Stimulated activated CD8-positive, alpha-beta memory T cell treated with anti-CD3 and anti-CD28 coated beads, Interleukin-15, amount 100 ng/mL, for 1 hour (primary cell): ENCODE measurements around the gene RHOH.

ENCODE experiments used
- DNase-seq: peaks from one replicate; pipeline ENCODE4 v3.0.0-alpha.2; 2020; ENCODE audit warnings: low read depth

RHOH gene

DNA sequence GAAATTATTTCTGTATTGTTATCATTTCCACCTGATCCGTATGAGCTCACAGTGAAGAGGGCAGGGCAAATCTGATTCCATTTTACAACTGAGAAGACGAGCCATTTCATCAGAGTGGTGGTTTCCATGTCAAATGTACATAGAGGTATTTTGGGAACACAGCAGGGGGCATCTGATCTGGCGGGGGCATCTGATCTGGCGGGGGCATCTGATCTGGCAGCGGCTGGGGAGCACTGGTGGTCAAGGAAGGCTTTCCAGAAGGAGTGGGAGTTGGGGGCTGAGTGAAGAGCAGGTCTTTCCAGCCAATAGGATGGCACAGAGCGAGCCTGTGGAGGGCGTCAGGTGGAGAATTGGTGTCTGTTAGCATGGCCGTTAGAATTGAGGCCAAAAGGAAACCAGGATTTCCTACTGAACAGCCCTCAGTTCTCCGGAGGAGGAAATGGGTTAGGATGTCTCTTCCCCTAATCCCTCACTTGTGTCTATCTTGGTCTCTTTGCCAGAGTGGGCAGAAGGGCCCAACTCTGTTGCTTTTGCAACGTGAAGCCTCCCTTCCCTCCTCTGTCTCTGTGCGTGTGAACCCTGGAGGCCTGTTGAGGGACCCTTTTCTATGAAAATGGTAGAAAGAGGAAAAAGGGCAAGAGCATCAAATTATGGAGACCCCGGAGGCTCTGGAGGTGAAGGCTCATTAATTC lies 41.3 kb downstream of the RHOH start:
- no peak for DNase-seq

DNA sequence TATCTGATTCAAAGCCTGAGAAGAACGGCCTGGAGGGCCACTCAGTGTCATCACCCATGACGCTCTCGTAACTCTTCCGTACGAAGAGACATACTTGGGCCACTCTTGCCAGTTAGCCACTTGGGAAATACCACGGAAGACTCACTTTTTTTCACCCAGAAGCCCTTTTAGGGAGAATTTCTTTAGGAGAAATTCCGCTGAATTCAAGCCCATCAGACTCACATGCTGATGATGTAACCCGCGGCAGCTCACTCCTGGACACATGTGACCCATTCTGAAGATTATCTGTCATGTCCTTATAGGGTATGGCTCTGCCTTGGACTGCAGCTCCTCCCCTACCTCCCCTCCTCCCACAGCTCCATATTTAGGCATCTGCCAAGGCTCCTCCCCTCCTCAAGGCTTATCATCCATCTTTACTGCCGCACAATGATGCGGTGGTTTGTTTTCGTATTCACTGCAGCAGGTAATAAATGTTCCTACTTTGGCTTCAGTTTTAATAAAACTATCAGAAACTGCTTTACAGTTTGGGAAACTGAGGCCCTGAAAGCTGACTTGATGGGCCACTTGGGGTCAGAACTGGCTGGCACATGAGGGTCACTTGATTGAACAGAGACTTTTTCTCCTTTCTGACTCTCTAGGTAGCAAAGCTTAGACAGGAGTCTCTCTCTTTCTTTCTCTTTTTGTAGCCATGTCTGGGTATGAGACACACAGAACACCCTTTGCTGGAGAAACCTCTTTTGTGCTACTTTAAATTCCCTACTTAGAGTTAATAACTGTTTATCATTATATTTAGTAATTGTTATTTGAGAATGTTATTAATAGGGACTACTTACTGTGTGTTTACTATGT lies 42.1 kb downstream of the RHOH start:
- peak; percentile 59 for DNase-seq

DNA sequence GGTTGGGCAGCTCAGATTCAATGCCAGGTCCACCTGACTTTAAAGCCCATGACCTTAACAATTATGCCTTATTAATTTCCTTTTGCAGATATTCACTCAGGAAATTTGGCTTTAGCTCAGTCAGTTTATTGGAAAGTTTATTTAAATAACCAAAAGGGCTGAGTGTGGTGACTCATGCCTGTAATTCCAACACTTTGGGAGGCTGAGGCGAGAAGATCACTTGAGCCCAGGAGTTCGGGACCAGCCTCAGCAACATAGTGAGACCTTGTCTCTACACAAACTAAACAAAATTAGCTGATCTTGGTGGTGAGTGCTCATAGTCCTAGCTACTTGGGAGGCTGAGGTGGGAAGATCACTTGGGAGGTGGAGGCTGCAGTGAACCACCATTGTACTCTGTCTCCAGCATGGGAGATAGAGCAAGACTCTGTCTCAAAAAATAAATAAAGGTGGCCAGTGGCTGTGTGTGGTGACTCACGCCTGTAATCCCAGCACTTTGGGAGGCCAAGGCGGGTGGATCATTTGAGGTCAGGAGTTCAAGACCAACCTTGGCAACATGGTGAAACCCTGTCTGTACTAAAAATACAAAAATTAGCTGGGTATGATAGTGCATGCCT lies 43.3 kb downstream of the RHOH start:
- no peak for DNase-seq

DNA sequence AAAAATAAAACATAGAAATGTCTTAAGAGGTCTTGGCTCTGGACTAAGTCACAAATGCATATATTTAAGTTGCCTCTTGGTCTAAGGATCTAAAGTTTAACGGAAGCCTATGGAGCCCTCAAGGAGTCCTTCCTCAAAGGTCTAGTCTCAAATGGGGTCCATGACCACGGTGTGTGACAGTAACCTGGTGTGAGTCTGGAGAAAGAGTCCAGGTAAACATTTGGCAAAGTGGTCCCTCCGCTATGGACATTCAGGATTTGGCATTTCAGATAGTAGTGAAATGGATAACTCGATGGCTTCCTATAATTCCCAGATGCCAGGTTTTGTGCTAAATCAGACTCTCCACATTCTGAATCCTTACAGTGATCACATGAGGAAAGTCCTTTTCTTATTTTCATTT lies 44.2 kb downstream of the RHOH start:
- DNase-seq = no peak

DNA sequence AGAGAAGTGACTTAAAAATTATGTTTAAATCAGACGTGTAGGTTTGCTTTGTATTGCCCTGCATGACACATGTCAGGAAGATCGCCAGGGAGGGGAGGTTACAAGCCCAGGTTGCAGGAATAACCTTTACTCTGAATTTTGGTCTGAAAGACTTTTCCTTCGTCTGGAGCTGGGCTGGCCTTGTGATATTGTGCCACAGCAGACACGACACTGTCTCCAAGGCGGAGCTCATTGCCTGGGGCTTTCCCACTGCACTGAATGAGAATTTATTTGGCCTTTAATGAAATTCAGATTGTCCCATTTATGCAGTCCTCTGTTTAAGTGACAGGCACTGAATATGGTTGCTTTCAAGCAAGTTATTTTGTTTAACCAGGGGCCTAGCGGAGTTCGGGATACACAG lies 45.1 kb downstream of the RHOH start:
- DNase-seq = no peak

DNA sequence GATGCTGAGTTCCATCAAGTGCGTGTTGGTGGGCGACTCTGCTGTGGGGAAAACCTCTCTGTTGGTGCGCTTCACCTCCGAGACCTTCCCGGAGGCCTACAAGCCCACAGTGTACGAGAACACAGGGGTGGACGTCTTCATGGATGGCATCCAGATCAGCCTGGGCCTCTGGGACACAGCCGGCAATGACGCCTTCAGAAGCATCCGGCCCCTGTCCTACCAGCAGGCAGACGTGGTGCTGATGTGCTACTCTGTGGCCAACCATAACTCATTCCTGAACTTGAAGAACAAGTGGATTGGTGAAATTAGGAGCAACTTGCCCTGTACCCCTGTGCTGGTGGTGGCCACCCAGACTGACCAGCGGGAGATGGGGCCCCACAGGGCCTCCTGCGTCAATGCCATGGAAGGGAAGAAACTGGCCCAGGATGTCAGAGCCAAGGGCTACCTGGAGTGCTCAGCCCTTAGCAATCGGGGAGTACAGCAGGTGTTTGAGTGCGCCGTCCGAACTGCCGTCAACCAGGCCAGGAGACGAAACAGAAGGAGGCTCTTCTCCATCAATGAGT lies 46.6 kb downstream of the RHOH start:
- no peak for DNase-seq

DNA sequence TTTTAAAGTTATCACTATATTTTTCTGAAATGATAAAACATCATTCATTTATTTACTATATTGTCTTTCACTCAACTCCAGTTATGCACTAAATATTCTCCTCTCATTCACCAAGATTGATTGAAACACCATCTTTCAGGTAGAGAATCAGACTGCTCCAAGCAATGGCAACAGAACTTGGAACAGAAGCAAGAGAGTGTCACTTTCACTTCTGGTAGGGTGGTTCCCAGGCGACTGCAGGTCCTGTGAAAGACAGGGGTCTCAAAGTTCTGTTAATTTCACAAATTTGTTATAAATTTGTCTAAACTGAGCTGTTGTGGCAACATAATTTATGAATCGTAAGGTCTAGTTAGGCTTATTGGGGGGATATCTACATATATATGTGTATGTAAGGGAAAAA lies 47.8 kb downstream of the RHOH start:
- DNase-seq = no peak

DNA sequence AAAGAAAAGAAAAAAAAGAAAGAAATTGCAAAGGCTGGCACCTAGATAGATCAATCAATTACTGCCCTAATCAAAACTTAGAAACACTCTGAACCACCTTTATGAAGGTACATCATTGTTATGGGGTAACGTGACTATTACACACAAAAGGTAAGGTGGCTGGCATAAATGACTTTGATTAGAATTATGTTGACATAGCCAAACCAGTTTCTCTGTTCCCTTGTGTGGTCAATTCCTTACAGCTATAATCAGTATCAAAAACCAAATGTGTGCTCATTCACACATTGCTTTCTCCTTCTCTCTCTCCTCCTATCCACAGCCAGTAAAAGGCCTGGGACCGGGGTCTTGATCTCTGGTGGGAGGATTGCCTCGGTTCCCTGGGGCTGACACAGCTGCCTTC lies 48.7 kb downstream of the RHOH start:
- no peak for DNase-seq

DNA sequence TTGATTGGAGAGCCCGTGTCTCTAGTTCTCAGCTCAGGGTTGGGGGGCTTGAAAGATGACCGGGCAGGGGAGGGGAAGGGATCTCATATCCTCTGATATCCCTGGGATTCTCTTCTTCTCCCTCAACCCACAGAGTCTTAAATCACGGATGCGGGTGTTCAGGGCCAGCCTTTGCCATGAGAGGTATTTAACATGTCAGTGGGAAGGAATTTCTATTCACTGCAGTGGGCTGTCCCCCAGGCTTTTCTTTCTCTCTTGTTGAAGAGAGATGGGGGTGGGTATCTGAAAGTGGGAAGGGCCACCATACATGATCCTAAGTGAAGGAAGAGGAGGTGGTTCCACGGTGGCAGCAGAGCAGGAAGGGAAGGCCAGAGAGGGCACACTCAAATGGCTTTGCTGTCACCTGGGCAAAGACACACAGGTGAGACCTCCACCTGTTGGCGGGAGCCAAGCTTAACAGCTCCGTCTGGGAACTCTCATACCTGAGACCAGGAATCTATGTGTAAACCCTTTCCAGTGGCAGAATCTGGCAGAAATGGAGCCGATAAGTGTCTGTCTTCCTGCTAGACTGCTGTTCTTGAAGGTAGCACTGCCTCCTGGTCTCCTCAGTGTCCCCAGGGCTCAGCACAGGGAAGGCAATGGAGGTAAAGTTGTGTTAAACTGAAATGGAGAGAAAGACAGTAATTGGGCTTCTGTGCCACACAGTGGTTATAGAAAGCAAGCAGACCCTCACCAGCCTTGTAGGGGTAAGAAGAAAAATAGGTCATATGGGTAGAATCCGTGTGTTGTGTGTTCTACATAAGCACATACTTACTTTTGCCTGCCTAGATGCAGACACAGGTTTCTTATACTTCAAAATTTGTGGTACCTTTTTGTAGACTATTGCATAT lies 49.4 kb downstream of the RHOH start:
- DNase-seq = no peak

DNA sequence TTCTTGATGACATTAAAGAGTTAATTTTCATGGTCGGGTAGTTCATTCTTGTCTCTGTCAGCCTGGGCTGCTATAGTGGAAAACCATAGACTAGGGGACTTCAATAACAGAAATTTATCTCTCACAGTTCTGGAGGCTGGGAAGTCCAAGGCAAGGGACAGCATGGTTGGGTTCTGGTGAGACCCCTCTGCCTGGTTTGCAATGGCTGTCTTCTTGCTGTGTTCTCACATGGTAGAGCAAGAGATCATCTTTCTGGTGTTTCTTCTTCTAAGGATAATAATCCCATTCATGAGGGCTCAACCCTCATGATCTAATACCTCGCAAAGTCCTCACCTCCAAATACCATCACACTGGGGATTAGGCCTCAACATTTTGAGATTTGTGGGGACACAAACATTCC lies 50.1 kb downstream of the RHOH start:
- DNase-seq = no peak

DNA sequence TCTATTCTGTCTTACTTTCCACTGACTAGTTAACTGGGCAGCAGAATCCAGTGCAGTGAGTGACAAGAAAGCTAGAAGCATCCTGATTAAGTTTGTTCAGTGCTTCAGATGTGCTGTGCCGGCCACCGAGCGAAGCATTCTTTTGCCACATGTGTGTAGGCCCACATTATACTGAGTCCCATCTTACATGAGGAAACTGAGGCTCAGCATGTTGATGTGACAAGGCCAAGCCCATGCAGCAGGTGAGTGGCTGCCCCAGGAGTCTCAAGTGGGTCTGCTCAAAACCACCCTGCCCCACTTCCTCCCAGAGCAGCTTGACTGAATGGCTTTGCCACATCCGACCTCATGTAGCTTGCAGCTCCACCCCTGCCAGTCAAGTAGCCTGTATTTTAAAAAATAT lies 50.5 kb downstream of the RHOH start:
- DNase-seq = no peak

DNA sequence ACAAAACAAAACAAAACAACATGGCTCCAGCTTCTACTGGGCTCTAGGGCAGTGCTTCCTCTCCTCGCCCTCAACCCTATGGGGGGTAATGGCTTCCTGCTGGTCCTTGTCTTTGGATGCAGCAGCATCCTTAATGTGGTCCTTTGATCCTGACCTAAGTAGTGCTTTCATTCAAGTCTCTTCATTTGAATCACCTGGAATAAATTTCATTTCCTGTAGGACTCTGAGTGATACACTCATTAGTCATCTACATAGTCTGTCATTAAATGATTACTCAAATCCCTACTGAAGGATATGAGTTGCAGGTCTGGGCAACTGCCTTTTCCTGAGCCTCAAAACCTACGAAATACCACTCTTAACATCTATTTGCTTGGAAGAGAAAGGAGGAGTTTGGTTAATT lies 54.5 kb downstream of the RHOH start:
- DNase-seq = no peak

DNA sequence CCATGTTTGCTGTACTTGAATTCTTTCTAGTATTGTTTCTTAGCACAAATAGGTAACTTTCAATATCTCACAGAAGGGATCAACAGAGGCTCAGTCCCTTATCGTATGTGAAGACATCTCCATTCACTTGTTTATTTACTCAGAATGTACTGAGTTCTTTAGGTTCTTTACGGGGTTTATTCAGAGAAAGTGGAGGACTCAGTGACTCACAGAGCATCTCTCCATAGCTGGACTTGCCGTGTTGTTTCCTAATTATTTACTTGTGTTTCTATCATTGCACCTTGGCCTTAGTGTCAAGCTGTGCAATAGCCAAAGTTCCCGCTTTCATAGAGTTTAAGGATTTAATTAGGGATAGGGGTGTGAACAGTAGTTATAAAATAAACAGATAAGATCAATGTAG lies 57.1 kb downstream of the RHOH start:
- no peak for DNase-seq

DNA sequence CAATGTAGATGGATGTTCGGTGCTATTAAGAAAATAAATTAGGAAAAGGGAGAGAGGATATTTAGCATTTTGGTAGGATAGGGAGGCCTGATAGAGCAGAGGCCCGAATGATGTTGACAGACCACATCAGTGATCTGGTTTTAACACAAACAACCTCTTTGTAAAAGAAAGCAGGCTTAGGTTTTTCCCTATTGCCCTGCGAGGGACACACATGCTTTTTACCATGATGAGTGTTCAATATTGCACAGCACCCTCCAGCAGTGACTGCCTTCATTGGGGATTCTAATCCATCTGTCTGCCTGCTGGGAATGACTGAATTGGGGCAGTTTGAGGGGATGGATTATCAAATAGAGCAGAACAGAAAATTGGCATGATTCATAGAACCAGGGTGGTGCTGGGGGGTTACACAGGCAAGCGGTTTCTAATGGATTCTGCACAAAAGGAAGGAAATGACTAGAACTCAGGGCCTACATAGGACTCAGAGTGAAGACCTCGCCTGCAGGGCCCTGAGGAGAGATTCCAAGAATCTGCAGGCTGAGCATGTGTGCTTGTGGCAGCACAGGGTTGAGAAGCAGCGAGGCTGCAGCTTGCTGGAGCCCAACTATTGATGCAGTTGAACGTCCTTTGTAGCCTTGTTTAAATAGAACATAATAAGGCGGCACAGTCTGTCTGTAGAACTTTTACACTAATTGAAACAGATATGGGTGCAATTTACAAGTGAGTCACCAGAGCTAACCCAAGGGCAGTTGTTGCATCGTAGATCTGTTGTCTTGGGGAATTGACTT lies 58.0 kb downstream of the RHOH start:
- DNase-seq = no peak

DNA sequence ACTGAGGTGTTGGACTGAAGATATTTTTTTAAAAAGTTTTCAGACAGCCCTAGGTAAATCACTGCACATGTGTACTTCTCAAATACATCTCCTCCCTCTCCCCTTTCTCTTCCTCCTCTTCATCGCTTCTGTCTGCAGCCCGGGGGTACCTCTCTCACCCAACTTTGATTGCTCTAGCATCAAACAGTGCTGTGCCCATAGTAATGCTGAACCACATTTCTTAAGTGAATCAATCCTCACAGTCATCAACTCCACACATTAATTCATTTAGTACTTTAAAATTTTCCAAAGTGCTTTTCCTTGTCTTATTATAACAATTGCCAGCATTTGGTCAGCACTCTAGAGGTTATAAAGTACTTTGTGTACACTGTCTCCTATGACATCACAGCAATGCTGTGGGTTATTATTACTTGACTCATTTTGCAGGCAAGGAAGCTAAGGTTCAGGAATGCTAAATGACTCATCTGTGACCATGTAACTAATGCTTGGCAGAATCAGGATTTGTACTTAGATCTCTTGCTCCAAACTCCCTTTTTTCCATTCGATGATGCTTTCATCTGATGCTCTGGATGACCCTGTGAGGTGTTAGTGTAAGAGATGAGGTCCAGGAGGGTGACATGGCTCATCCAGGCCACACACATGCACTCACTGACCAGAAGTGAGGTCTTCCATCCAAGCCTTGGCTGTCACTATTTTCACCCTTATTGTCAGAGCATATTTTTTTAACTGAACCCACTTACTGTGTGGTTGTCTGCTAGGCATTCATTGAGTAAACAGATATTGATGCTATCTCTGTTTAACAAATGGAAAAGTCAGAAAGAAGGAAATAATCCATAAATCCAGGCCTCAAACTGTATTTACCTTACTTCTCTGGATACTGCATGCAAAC lies 58.8 kb downstream of the RHOH start:
- DNase-seq = no peak

DNA sequence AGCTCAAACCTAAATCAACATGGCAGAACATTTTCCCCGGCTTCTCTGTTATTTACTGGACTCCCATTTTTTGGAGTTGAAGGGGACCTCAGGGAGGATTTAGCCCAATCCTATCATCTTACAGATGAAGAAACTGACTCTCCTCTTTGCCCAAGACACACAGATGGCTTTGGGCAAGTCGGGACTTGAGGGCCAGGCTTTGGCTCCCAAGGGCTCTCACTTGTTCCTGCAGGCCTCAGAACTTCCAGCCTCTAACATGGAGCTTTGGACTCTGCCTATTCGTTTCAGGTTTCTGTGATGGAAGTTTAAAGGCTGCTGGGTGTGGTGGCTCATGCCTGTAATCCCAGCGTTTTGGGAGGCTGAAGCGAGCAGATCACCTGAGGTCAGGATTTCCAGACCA lies 59.5 kb downstream of the RHOH start:
- DNase-seq = no peak

DNA sequence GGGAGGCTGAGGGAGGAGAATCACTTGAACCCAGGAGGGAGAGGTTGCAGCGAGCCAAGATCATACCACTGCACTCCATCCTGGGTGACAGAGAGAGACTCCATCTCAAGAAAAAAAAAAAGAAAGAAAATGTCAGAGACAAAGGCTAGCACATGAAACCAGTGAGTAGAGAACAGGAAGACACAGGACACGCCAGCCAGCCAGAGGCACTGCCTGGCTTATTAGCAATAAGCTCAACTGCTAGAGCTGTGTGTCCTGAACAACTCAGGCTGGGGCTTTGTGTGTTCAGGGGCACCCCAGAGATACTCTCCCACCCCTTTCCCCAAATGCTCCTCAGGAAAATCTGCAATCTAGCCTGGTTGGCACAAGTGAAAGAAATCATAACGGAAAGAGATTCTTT lies 60.0 kb downstream of the RHOH start:
- DNase-seq = no peak

DNA sequence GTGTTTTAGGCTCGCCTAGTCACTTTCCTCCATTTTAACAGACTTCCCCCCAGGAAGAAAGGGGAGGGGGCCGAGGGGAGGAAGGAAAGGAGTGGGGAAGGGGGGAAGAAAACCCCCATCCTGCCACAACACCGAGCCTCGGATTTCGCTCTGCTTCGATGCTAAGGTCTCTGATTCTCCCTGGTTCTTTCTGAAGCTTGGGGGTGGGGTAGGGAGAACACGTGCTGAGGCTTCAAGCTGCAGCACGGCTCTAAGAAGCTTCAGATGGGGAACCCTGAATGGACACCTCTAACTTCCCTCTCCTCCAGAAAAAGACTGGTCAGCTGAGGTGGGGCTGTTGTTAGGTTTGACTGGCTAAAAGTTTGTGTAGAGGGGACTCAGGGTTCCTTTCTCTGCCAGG lies 61.8 kb downstream of the RHOH start:
- no peak for DNase-seq

DNA sequence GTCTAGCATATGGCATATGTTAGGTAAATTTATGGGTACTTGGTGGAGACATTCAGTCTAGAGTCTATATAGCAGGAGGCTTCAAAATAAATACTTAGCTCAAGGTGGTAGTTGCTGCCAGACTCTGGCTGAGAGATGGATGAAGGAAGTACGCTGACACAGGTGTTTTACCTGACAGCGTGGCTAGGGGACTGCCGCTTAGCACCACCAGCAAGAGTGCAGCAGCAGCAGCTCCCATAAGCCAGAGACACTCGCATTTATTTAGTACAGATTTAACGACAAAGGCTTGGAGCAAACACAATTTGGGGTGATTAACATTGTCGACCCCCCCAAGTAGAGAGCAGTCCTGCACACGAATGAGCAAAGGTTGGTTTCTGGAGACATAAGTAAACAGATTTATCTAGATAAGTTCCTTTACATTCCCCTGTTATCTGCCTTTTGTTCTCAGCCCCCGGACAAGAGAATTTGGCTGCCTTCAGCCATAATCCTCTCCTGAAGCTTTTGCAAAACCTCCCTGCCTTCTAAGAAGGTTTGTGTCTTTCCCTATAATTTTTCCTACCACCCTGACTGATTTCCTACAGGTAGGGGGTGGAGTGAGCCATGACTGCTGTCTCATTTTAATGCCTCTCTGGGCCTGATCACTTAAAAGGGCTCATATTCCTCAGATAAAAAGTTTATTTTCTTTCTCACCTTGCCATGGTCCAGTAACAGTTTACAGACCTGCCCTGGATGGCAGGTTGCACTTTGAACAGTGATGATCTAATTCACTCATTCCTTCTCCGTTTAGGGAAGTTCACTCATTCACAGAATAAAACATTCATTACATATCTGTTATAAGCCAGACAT lies 64.6 kb downstream of the RHOH start:
- DNase-seq = no peak
